Natural killer cell (primary cell): ENCODE measurements around the gene ANAPC7. TPM values are rescaled to one million over a fixed set of nuclear protein-coding genes. Genes with fewer than 3 reads are reported as not detected.

Experiments
- ATAC-seq, 3 donors: fragments of 150-1000 bp in 2 of 3; fragments of 200-7000 bp in 1 of 3; cut with Tn5 transposase; 1 replicate in 1 of 3; 2 replicates in 2 of 3; pipeline ENCODE4 v1.10.0; 2021; ENCODE audit warnings: mild to moderate bottlenecking in 2 of 3, moderate library complexity in 2 of 3
- DNase-seq, 2 donors: peaks; one replicate each; pipeline versions ENCODE4 v3.0.0 to v3.0.0-alpha.2; 2013 to 2021; ENCODE audit warnings: mixed read lengths in 1 of 2
- H3K27ac ChIP-seq: one replicate; pipeline ENCODE4 v1.5.1; 2013; ENCODE audit warnings: mild to moderate bottlenecking, low read length
- H3K27me3 ChIP-seq: one replicate; pipeline ENCODE4 v1.6.1; 2013; ENCODE audit warnings: low read length; ENCODE audit not compliant: control insufficient read depth, insufficient read depth
- H3K36me3 ChIP-seq: one replicate; pipeline ENCODE4 v1.6.1; 2013; ENCODE audit warnings: low read length; ENCODE audit not compliant: control insufficient read depth, insufficient read depth
- H3K4me1 ChIP-seq: one replicate; pipeline ENCODE4 v1.6.1; 2013; ENCODE audit warnings: low read length; ENCODE audit not compliant: control insufficient read depth, insufficient read depth
- H3K4me3 ChIP-seq: one replicate; pipeline ENCODE4 v1.5.1; 2013; ENCODE audit warnings: low read length
- H3K9me3 ChIP-seq: one replicate; pipeline ENCODE4 v1.6.1; 2013; ENCODE audit warnings: low read length; ENCODE audit not compliant: control insufficient read depth, insufficient read depth
- H3K27ac Mint-ChIP-seq, 2 donors: one replicate each; pipeline ENCODE4 v1.8.0; 2022; ENCODE audit warnings: mild to moderate bottlenecking in 2 of 2, mixed read lengths in 2 of 2, moderate library complexity in 1 of 2
- H3K27me3 Mint-ChIP-seq, 2 donors: one replicate each; pipeline ENCODE4 v1.8.0; 2022; ENCODE audit warnings: low read depth in 2 of 2, mixed read lengths in 2 of 2
- H3K36me3 Mint-ChIP-seq: one replicate; pipeline ENCODE4 v1.8.0; 2022; ENCODE audit warnings: mixed read lengths
- H3K4me1 Mint-ChIP-seq, 2 donors: one replicate each; pipeline ENCODE4 v1.8.0; 2022; ENCODE audit warnings: mixed read lengths in 2 of 2
- H3K4me3 Mint-ChIP-seq: one replicate; pipeline ENCODE4 v1.8.0; 2022; ENCODE audit warnings: mild to moderate bottlenecking, moderate library complexity, mixed read lengths
- H3K9me3 Mint-ChIP-seq, 2 donors: one replicate each; pipeline ENCODE4 v1.8.0; 2022; ENCODE audit warnings: mixed read lengths in 2 of 2
- WGBS: methylation state at CpG from one replicate; pipeline ENCODE4 v1.1.7; 2013; ENCODE audit warnings: missing lambda C conversion rate; ENCODE audit not compliant: insufficient coverage; 5-methylcytosine and 5-hydroxymethylcytosine counted together
- intact Hi-C: fragments of 100-400 bp; cut with micrococcal nuclease; formaldehyde crosslinking; loops from one replicate; pipeline ENCODE4 v1.14.2; 2022
- total RNA-seq, 4 donors: library from RNA; stranded (reverse); fragments of 120-200 nt in 1 of 4; gene quantifications; one replicate each; pipeline versions ENCODE4 v1.2.3 to v1.2.4, GENCODE V29; 2013 to 2022
- TF ChIP-seq, protein P1 (sequence below): fragments of 200-600 bp; IDR thresholded peaks from one replicate; pipeline ENCODE4 v1.8.0; 2022; ENCODE audit warnings: antibody characterized with exemption

ANAPC7 gene
- total RNA-seq, 3 donors from 2014 or later (not counting 1 experiment from before 2014, with no cell fraction given) = 46.5 to 77.0 (median 50.4) TPM

DNA sequence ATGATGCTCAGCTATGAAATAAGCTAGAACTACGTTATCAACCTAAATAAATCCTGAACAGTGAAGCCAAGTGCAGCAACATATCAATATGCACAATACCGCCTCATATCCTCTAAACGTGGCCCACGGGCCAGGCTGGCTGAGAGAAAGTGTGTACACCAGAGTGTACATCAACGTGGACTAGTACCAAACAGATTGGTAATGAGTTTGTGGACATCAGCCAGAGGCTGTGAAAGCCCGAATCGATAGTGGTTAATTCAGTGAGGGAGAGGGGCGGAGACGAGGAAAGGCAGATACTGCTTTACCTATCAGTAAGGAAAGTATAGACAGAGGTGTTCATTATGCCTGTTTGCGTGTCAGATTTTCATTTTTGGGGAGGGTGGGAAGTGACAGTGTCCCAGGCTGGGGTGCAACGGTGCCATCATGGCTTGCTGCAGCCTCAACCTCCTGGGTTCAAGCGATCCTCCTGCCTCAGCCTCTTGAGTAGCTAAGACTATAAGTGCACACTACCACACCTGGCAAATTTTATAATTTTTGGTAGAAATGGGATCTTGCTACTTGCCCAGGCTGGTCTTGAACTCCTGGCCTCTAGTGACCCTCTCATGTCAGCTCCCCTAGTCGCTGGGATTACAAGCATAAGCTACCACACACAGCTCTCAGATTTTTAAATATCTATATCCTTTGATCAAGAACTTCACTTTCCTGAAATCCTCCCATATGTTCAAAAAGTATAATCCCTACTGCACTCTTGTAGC lies 50.1 kb downstream of the ANAPC7 start:
- H3K9me3 ChIP-seq = no peaks in the 10 kb centered on the region
- no peaks in the 10 kb centered on the region for H3K36me3 Mint-ChIP-seq
- no peak overlapping the region for H3K27ac ChIP-seq
- intact Hi-C loops = loop anchor here (10.0 kb wide), 1 partner anchor 531 kb away; no protein-coding TSS in a partner anchor
- H3K36me3 ChIP-seq = no peaks in the 10 kb centered on the region
- DNase-seq (no peak), ATAC-seq (no peak)
- no peaks in the 10 kb centered on the region for H3K27me3 ChIP-seq
- H3K4me3 ChIP-seq = no peak overlapping the region
- peaks cover 14% of the 10 kb centered on the region for H3K4me1 ChIP-seq
- WGBS = 86% methylated on average over 13 of the region's 13 CpGs
- no peak overlapping the region for H3K4me3 Mint-ChIP-seq
- H3K27me3 Mint-ChIP-seq = peaks cover 0 to 3% of the 10 kb centered on the region in 2 donors
- TF ChIP-seq, protein P1, sequence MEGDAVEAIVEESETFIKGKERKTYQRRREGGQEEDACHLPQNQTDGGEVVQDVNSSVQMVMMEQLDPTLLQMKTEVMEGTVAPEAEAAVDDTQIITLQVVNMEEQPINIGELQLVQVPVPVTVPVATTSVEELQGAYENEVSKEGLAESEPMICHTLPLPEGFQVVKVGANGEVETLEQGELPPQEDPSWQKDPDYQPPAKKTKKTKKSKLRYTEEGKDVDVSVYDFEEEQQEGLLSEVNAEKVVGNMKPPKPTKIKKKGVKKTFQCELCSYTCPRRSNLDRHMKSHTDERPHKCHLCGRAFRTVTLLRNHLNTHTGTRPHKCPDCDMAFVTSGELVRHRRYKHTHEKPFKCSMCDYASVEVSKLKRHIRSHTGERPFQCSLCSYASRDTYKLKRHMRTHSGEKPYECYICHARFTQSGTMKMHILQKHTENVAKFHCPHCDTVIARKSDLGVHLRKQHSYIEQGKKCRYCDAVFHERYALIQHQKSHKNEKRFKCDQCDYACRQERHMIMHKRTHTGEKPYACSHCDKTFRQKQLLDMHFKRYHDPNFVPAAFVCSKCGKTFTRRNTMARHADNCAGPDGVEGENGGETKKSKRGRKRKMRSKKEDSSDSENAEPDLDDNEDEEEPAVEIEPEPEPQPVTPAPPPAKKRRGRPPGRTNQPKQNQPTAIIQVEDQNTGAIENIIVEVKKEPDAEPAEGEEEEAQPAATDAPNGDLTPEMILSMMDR = no peak
- no peaks in the 10 kb centered on the region for H3K9me3 Mint-ChIP-seq
- H3K27ac Mint-ChIP-seq = no peak overlapping the region
- H3K4me1 Mint-ChIP-seq = peaks cover 27 to 29% of the 10 kb centered on the region in 2 donors

DNA sequence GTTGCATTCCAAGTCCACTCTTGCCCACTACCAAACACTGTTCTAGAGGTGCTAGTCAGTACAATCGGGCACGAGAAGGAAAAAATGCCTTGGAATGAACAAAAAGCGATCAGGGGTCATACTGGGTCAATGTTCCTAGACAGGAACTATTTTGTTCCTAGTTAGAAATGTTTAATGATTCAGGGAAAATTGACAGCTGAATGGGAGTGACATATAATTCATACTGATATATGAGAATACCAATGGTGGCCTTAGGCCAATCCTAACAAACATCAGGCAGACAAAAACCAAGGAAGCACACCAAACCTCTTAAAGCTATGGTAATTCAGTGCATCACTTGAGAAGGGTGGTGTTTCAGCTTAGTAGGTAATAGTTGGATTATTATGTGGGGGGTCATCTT lies 51.1 kb downstream of the ANAPC7 start:
- H3K9me3 ChIP-seq = no peaks in the 10 kb centered on the region
- no peak overlapping the region for H3K27ac ChIP-seq
- intact Hi-C loops = loop anchor here (10.0 kb wide), 1 partner anchor 532 kb away; no protein-coding TSS in a partner anchor
- ATAC-seq (no peak), DNase-seq (no peak)
- H3K27ac Mint-ChIP-seq = no peak overlapping the region
- H3K4me3 ChIP-seq = no peak overlapping the region
- TF ChIP-seq, protein P1 = no peak
- no peaks in the 10 kb centered on the region for H3K9me3 Mint-ChIP-seq
- H3K36me3 ChIP-seq = peaks cover 9% of the 10 kb centered on the region
- peaks cover 27 to 29% of the 10 kb centered on the region in 2 donors for H3K4me1 Mint-ChIP-seq
- peaks cover 0 to 3% of the 10 kb centered on the region in 2 donors for H3K27me3 Mint-ChIP-seq
- H3K27me3 ChIP-seq = no peaks in the 10 kb centered on the region
- WGBS = 89% methylated on average over 3 of the region's 3 CpGs
- H3K4me1 ChIP-seq = peaks cover 14% of the 10 kb centered on the region
- peaks cover 3% of the 10 kb centered on the region for H3K36me3 Mint-ChIP-seq
- H3K4me3 Mint-ChIP-seq = no peak overlapping the region

GRCh38 chr12:110351119-110351518 lies 52.4 kb downstream of the ANAPC7 start:
- H3K4me3 Mint-ChIP-seq = no peak overlapping the region
- WGBS = 90% methylated on average over 8 of the region's 8 CpGs
- peak overlapping the region in 1 of 2 donors; percentile 83 for H3K27ac Mint-ChIP-seq
- H3K4me1 ChIP-seq = peaks cover 14% of the 10 kb centered on the region
- peaks cover 21% of the 10 kb centered on the region for H3K36me3 ChIP-seq
- no peaks in the 10 kb centered on the region for H3K9me3 Mint-ChIP-seq
- no peak overlapping the region for H3K4me3 ChIP-seq
- no peaks in the 10 kb centered on the region for H3K27me3 ChIP-seq
- peaks cover 0 to 3% of the 10 kb centered on the region in 2 donors for H3K27me3 Mint-ChIP-seq
- H3K4me1 Mint-ChIP-seq = peaks cover 27 to 29% of the 10 kb centered on the region in 2 donors
- TF ChIP-seq, protein P1 = no peak
- H3K27ac ChIP-seq = no peak overlapping the region
- no peaks in the 10 kb centered on the region for H3K9me3 ChIP-seq
- intact Hi-C loops = loop anchor here (10.0 kb wide), 1 partner anchor 534 kb away; no protein-coding TSS in a partner anchor
- ATAC-seq (no peak), DNase-seq (no peak)
- H3K36me3 Mint-ChIP-seq = peaks cover 8% of the 10 kb centered on the region
